Common myeloid progenitor, CD34-positive (primary cell): ENCODE measurements around the gene KLHDC4.

Source experiments
- CTCF ChIA-PET: fragments of 350-600 bp; sonication (Branson Sonifier 250); formaldehyde crosslinking; loops from one replicate; lab custom pipeline; 2021; ENCODE audit warnings: antibody characterized with exemption; lab: Charles Lee
- POLR2A ChIA-PET: fragments of 350-600 bp; sonication (Branson Sonifier 250); formaldehyde crosslinking; loops from one replicate; lab custom pipeline; 2021; ENCODE audit warnings: antibody characterized with exemption; lab: Charles Lee
- DNase-seq, 3 donors: peaks; one replicate each; pipeline versions ENCODE4 v3.0.0 to v3.0.0-alpha.2; 2013
- H3K27ac ChIP-seq, 2 experiments: 1 replicate in 1 of 2; 2 replicates in 1 of 2; pipeline ENCODE4 v1.7.0; 2013; ENCODE audit warnings: inconsistent platforms in 2 of 2, low read length in 2 of 2, mild to moderate bottlenecking in 2 of 2, low read depth in 1 of 2, moderate library complexity in 1 of 2; ENCODE audit not compliant: severe bottlenecking in 2 of 2, insufficient read depth in 1 of 2, poor library complexity in 1 of 2
- H3K27me3 ChIP-seq, 5 experiments: replicated peaks in 2 of 5; 1 replicate in 3 of 5; 2 replicates in 2 of 5; pipeline versions ENCODE4 v1.6.1 to v1.7.0; 2013; ENCODE audit warnings: low read length in 4 of 5, mild to moderate bottlenecking in 2 of 5, moderate library complexity in 2 of 5, inconsistent platforms in 1 of 5; ENCODE audit not compliant: insufficient read depth in 5 of 5, control insufficient read depth in 4 of 5
- H3K36me3 ChIP-seq, 4 experiments: 1 replicate in 2 of 4; 2 replicates in 2 of 4; pipeline versions ENCODE4 v1.6.1 to v1.7.0; 2013; ENCODE audit warnings: low read length in 3 of 4, control low read depth in 1 of 4, mild to moderate bottlenecking in 1 of 4; ENCODE audit not compliant: control insufficient read depth in 4 of 4, insufficient read depth in 4 of 4
- H3K4me1 ChIP-seq, 4 experiments: 1 replicate in 3 of 4; 2 replicates in 1 of 4; pipeline versions ENCODE4 v1.6.1 to v1.7.1; 2013; ENCODE audit warnings: low read length in 3 of 4, mild to moderate bottlenecking in 3 of 4, control low read depth in 1 of 4, inconsistent platforms in 1 of 4, moderate library complexity in 1 of 4; ENCODE audit not compliant: control insufficient read depth in 4 of 4, insufficient read depth in 4 of 4; ENCODE audit errors: control extremely low read depth in 1 of 4
- H3K4me3 ChIP-seq, 7 experiments: 1 replicate in 4 of 7; 2 replicates in 3 of 7; pipeline versions ENCODE4 v1.5.1 to v1.7.0; 2013; ENCODE audit warnings: mild to moderate bottlenecking in 7 of 7, low read length in 6 of 7, moderate library complexity in 6 of 7, inconsistent platforms in 2 of 7, low read depth in 2 of 7, control low read depth in 1 of 7; ENCODE audit not compliant: insufficient read depth in 4 of 7, control insufficient read depth in 1 of 7; ENCODE audit errors: extremely low read depth in 1 of 7
- H3K9me3 ChIP-seq, 5 experiments: 1 replicate in 4 of 5; 2 replicates in 1 of 5; pipeline versions ENCODE4 v1.6.1 to v1.7.1; 2013; ENCODE audit warnings: low read length in 4 of 5, mild to moderate bottlenecking in 2 of 5, inconsistent platforms in 1 of 5, low read depth in 1 of 5, moderate library complexity in 1 of 5; ENCODE audit not compliant: control insufficient read depth in 4 of 5, insufficient read depth in 2 of 5; ENCODE audit errors: control extremely low read depth in 1 of 5
- WGBS: methylation state at CpG from one replicate; pipeline ENCODE4 v1.1.5; 2013; ENCODE audit not compliant: insufficient coverage; 5-methylcytosine and 5-hydroxymethylcytosine counted together

Gene KLHDC4

DNA sequence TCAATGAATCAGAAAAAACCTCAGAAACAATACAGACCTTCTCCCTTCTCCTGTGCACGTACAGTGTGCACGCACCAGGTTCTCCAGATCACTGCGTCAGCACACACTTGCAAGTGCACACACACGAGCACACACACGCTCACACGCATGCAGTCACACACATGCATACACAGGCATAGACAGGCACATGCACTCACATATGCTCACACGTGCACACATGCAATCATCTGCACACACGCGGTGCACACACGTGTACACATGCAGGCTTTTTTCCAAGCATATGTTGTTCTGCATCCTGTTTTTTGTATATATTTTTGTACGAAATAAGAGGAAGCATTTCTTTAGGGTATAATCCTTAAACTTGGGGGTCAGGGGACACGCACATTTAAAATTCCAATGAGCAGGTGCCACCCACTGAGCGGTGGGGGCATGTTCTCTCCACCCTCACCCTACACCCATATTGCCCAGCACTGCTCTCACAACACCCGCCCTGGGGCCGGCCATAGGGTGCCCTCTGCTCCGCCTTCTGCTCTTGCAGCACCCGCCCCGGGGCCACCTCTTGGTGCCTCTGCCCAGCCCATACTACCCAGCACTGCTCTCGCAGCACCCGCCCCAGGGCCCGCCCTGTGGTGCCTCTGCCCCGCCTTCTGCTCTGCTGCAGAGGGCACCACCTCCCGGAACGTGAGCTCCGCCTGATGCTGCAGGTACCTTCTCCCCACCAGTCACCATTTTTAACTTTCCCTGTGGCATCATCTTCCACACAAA, 20.9 kb downstream of the KLHDC4 start:
- Histone ChIP-seq H3K36me3 (peaks cover 11 to 78% (median 62%) of the 10 kb centered on the region in 4 experiments), H3K9me3 (no peaks in the 10 kb centered on the region), H3K27me3 (no peaks in the 10 kb centered on the region), H3K27ac (no peak overlapping the region), H3K4me1 (no peaks in the 10 kb centered on the region), H3K4me3 (no peak overlapping the region)
- ChIA-PET CTCF (no interaction called here), POLR2A (no interaction called here)
- WGBS, result 98% methylated on average over 15 of the region's 25 CpGs
- DNase-seq, result no peak

- Histone ChIP-seq H3K4me3 (no peak overlapping the region), H3K9me3 (no peaks in the 10 kb centered on the region), H3K36me3 (peaks cover 10 to 69% (median 52%) of the 10 kb centered on the region in 4 experiments), H3K4me1 (no peaks in the 10 kb centered on the region), H3K27me3 (no peaks in the 10 kb centered on the region), H3K27ac (no peak overlapping the region)
- 94% methylated on average over 15 of the region's 17 CpGs for WGBS
- DNase-seq, result no peak
- ChIA-PET POLR2A (no interaction called here), CTCF (interaction anchor here (1.6 kb wide), 1 partner anchor 19 kb away, joined by 3 read pairs; no protein-coding TSS in a partner anchor)
These were observed 22.9 kb downstream of the KLHDC4 start for GRCh38 chr16:87742781-87743490.

DNA sequence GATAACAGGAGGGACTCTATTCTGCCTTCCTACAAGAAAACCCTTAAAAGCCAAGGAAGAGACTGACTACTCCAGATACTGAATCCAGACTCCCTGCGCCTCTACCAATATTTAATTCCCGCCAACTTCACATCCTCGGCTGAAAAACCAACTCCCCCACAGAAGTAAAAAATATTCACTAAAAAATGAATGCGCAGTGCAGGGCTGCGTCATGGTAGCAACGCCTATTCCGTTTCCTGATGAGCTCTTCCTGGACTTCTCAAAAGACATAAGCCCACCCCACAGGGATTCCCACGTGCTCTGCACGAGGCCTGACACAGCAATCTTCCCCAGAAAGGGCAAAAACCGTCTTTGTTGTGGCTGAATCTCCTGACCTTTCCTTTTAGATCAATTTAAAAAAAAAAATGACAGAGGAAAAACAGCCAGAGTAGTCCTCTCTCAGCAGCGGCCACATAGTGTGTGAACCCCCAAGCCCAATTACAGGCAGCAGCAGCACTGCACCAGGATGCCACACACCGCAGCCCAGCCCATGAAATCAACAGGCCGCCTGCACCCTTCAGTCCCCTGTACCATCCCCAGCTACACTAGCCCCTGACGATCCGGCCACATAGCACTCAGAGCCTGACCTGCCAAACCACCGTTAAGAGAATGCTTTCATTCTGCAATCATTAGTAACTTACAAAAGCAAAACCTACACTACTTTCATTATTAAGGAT, 23.9 kb downstream of the KLHDC4 start:
- DNase-seq, result no peak
- Histone ChIP-seq H3K9me3 (no peaks in the 10 kb centered on the region), H3K27me3 (no peaks in the 10 kb centered on the region), H3K4me1 (no peaks in the 10 kb centered on the region), H3K36me3 (peaks cover 10 to 65% (median 46%) of the 10 kb centered on the region in 4 experiments), H3K4me3 (no peak overlapping the region), H3K27ac (no peak overlapping the region)
- WGBS, result 97% methylated on average over 12 of the region's 16 CpGs
- ChIA-PET CTCF (interaction anchor here (1.6 kb wide), 1 partner anchor 18 kb away, joined by 3 read pairs; no protein-coding TSS in a partner anchor), POLR2A (no interaction called here)

- no peak for DNase-seq
- H3K36me3 ChIP-seq, result peaks cover 12 to 66% (median 44%) of the 10 kb centered on the region in 4 experiments
- no peaks in the 10 kb centered on the region for H3K4me1 ChIP-seq
- ChIA-PET POLR2A (no interaction called here), CTCF (interaction anchor here (1.1 kb wide), 1 partner anchor 11 kb away, joined by 3 read pairs; no protein-coding TSS in a partner anchor)
- WGBS, result 96% methylated on average over 9 of the region's 11 CpGs
- no peak overlapping the region for H3K27ac ChIP-seq
- H3K9me3 ChIP-seq, result no peaks in the 10 kb centered on the region
- H3K4me3 ChIP-seq, result no peak overlapping the region
- no peaks in the 10 kb centered on the region for H3K27me3 ChIP-seq
These were observed 24.8 kb downstream of the KLHDC4 start for GRCh38 chr16:87740909-87741424.

DNA sequence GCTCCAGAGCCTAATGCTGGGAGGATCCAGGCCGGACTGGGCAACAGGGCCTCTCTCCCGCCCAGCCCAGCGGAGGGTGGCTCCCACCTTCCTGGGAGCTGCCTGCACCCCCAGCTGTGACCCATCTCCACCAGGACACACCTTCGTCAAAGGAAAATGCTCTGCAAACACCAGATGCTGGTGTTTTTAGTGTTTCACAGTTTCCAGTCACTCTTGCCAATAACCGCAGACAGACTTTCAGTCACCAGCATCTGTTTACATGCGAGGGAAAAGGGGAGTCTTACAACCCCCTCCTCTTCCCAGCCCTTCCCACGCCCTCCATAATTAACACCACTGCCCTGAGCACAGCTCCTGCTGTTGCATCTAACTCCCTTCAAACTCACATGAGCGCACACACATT, 25.3 kb downstream of the KLHDC4 start:
- WGBS, result over 99% methylated on average over 8 of the region's 8 CpGs
- H3K27ac ChIP-seq, result no peak overlapping the region
- CTCF ChIA-PET, result interaction anchor here (1.1 kb wide), 1 partner anchor 11 kb away, joined by 3 read pairs; no protein-coding TSS in a partner anchor
- POLR2A ChIA-PET, result no interaction called here
- H3K36me3 ChIP-seq, result peaks cover 12 to 62% (median 43%) of the 10 kb centered on the region in 4 experiments
- no peak for DNase-seq
- H3K9me3 ChIP-seq, result no peaks in the 10 kb centered on the region
- H3K4me1 ChIP-seq, result no peaks in the 10 kb centered on the region
- no peak overlapping the region for H3K4me3 ChIP-seq
- H3K27me3 ChIP-seq, result no peaks in the 10 kb centered on the region

DNA sequence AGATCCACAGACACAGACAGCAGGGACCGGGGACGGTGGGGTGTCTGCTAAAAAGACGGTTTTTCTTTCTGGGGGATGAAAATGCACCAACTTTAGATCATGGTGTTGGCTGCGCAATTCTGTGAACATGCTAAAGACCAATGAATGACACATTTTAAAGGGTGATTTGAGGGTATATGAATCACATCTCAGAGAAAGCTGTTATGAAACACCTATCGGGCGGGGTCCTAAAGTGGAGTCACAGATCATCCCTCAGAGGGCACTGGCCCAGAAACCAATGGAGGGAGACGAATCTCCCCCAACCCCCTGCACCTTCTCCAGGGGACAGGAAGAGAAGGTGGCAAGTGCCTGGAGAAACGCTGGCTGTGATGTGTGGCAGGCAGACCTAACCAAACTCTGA, 26.0 kb downstream of the KLHDC4 start:
- Histone ChIP-seq H3K36me3 (peaks cover 12 to 56% (median 39%) of the 10 kb centered on the region in 4 experiments), H3K4me3 (no peak overlapping the region), H3K9me3 (no peaks in the 10 kb centered on the region), H3K27ac (no peak overlapping the region), H3K27me3 (no peaks in the 10 kb centered on the region), H3K4me1 (no peaks in the 10 kb centered on the region)
- WGBS, result 96% methylated on average over 8 of the region's 8 CpGs
- DNase-seq, result no peak
- CTCF ChIA-PET, result interaction anchor here (1.1 kb wide), 1 partner anchor 10 kb away, joined by 3 read pairs; no protein-coding TSS in a partner anchor
- POLR2A ChIA-PET, result no interaction called here
